ENCODE measurements around the gene FAM151B. TPM values are rescaled to one million over a fixed set of nuclear protein-coding genes. Genes with fewer than 3 reads are reported as not detected.

FAM151B gene
- total and polyA plus RNA-seq, 2 of the 13 experiments (the other 11 are each of a cell fraction or from before 2014, with no cell fraction given), result 0.61 to 1.0 TPM

DNA sequence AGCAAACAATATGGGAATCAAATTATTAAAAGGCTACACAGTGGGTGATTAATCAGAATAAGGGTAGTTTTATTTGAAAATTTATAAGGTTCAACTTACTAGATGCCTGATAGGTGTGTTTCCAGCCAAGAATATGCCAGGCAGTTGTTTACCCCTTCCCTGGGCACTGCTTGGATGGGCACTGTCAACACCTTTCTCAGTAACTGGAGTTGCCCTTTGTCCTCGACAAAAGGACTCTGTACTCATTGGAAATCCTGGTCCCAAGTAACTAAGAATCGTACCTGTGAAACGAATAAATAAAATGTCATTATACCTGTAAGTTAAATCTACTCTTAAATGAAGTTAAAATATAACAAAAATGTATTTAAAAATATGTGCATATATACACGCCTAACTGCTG is 67.2 kb downstream of the FAM151B start:
- H3K4me2 ChIP-seq (ENCODE audit: low read depth, low read length), result no peak overlapping the region
- no peaks in the 10 kb centered on the region for H3K4me1 ChIP-seq (ENCODE audit: insufficient read depth, low read length)
- FAIRE-seq (no peak), ATAC-seq (no peak), DNase-seq (ENCODE audit: low spot score) (no peak)
- POLR2A ChIA-PET, result no interaction called here
- no peak overlapping the region for H3K9ac ChIP-seq (ENCODE audit: insufficient read depth, low read depth, low read length)
- no TSS peak for BruUV-seq (replicated peaks)
- peaks cover 2 to 21% of the 10 kb centered on the region in 2 experiments; a peak in 4 of 5 replicates for H3K27me3 ChIP-seq (ENCODE audit: control insufficient read depth in 1 of 2, insufficient read depth in 2 of 2, low read length in 2 of 2)
- no peak overlapping the region for H3K4me3 ChIP-seq (replicated peaks in 1 of 3; ENCODE audit: insufficient read depth in 1 of 3, low read depth in 2 of 3, low read length in 3 of 3)
- H3K9me3 ChIP-seq (ENCODE audit: low read length), result no peaks in the 10 kb centered on the region
- H4K20me1 ChIP-seq (ENCODE audit: insufficient read depth, low read length), result no peaks in the 10 kb centered on the region
- TF ChIP-seq SATB2 (CRISPR knock-in tag; IDR thresholded peaks at IDR 0.05), result no peak
- TF ChIP-seq SRF (IDR thresholded peaks at IDR 0.05; ENCODE audit: low read depth, low read length), result no peak
- TF ChIP-seq, protein P1, sequence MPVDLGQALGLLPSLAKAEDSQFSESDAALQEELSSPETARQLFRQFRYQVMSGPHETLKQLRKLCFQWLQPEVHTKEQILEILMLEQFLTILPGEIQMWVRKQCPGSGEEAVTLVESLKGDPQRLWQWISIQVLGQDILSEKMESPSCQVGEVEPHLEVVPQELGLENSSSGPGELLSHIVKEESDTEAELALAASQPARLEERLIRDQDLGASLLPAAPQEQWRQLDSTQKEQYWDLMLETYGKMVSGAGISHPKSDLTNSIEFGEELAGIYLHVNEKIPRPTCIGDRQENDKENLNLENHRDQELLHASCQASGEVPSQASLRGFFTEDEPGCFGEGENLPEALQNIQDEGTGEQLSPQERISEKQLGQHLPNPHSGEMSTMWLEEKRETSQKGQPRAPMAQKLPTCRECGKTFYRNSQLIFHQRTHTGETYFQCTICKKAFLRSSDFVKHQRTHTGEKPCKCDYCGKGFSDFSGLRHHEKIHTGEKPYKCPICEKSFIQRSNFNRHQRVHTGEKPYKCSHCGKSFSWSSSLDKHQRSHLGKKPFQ (CRISPR knock-in tag; IDR thresholded peaks at IDR 0.05; ENCODE audit: insufficient replicate concordance), result no peak
- no peak for TF ChIP-seq ZNF101 (CRISPR knock-in tag; IDR thresholded peaks at IDR 0.05; ENCODE audit: borderline replicate concordance, low read depth)
- no peak for TF ChIP-seq ZNF652 (CRISPR knock-in tag; IDR thresholded peaks at IDR 0.05; ENCODE audit: borderline replicate concordance, low read depth)
- TF ChIP-seq JARID2 (CRISPR knock-in tag; IDR thresholded peaks at IDR 0.05; ENCODE audit: insufficient replicate concordance), result no peak
- TF ChIP-seq MEIS2 (CRISPR knock-in tag; IDR thresholded peaks at IDR 0.05), result no peak
- TF ChIP-seq, protein P2, sequence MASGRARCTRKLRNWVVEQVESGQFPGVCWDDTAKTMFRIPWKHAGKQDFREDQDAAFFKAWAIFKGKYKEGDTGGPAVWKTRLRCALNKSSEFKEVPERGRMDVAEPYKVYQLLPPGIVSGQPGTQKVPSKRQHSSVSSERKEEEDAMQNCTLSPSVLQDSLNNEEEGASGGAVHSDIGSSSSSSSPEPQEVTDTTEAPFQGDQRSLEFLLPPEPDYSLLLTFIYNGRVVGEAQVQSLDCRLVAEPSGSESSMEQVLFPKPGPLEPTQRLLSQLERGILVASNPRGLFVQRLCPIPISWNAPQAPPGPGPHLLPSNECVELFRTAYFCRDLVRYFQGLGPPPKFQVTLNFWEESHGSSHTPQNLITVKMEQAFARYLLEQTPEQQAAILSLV (CRISPR knock-in tag; IDR thresholded peaks at IDR 0.05; ENCODE audit: borderline replicate concordance), result no peak
- TF ChIP-seq, protein P3, sequence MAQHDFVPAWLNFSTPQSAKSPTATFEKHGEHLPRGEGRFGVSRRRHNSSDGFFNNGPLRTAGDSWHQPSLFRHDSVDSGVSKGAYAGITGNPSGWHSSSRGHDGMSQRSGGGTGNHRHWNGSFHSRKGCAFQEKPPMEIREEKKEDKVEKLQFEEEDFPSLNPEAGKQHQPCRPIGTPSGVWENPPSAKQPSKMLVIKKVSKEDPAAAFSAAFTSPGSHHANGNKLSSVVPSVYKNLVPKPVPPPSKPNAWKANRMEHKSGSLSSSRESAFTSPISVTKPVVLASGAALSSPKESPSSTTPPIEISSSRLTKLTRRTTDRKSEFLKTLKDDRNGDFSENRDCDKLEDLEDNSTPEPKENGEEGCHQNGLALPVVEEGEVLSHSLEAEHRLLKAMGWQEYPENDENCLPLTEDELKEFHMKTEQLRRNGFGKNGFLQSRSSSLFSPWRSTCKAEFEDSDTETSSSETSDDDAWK (CRISPR knock-in tag; IDR thresholded peaks at IDR 0.05), result no peak
- TF ChIP-seq MBNL3 (CRISPR knock-in tag; conservative IDR thresholded peaks at IDR 0.05), result no peak
- TF ChIP-seq, protein P4, sequence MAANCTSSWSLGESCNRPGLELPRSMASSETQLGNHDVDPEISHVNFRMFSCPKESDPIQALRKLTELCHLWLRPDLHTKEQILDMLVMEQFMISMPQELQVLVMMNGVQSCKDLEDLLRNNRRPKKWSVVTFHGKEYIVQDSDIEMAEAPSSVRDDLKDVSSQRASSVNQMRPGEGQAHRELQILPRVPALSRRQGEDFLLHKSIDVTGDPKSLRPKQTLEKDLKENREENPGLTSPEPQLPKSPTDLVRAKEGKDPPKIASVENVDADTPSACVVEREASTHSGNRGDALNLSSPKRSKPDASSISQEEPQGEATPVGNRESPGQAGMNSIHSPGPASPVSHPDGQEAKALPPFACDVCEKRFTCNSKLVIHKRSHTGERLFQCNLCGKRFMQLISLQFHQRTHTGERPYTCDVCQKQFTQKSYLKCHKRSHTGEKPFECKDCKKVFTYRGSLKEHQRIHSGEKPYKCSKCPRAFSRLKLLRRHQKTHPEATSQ (CRISPR knock-in tag; IDR thresholded peaks at IDR 0.05; ENCODE audit: borderline replicate concordance), result no peak
- TF ChIP-seq, protein P5, sequence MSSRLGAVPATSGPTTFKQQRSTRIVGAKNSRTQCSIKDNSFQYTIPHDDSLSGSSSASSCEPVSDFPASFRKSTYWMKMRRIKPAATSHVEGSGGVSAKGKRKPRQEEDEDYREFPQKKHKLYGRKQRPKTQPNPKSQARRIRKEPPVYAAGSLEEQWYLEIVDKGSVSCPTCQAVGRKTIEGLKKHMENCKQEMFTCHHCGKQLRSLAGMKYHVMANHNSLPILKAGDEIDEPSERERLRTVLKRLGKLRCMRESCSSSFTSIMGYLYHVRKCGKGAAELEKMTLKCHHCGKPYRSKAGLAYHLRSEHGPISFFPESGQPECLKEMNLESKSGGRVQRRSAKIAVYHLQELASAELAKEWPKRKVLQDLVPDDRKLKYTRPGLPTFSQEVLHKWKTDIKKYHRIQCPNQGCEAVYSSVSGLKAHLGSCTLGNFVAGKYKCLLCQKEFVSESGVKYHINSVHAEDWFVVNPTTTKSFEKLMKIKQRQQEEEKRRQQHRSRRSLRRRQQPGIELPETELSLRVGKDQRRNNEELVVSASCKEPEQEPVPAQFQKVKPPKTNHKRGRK (CRISPR knock-in tag; IDR thresholded peaks at IDR 0.05), result no peak
- TF ChIP-seq KMT2B (CRISPR knock-in tag; IDR thresholded peaks at IDR 0.05), result no peak
- no peak for TF ChIP-seq AGO2 (optimal IDR thresholded peaks at IDR 0.05; ENCODE audit: low read depth, low read length)
- no peak for TF ChIP-seq RARA (CRISPR knock-in tag; IDR thresholded peaks at IDR 0.05)
- CTCF ChIA-PET (ENCODE audit: low intra/inter-chr PET ratio, low total read pairs), result no interaction called here
- intact Hi-C loops (cut with micrococcal nuclease; ENCODE audit: unreplicated experiment) (no loop called here), in situ Hi-C loops (cut with HindIII; ENCODE audit: extremely low pct_ligation_motif_present, low pct_unique_long_range_greater_than_20kb) (no loop called here)
- H2AFZ ChIP-seq (ENCODE audit: low read length), result no peak overlapping the region
- H3K79me2 ChIP-seq (ENCODE audit: insufficient read depth, low read length), result no peaks in the 10 kb centered on the region
- no peaks in the 10 kb centered on the region for H3K36me3 ChIP-seq (replicated peaks in 1 of 2; ENCODE audit: control insufficient read depth in 1 of 2, insufficient read depth in 2 of 2, low read length in 2 of 2)
- no peak overlapping the region for H3K27ac ChIP-seq (ENCODE audit: extremely low read length, insufficient read depth, low read length)
- WGBS (ENCODE audit: low lambda C conversion rate), result 7% methylated on average over 4 of the region's 4 CpGs

Data from HepG2 (cell line).